ENCODE data around the gene TMEM184C. TPM values are rescaled to one million over a fixed set of nuclear protein-coding genes. Genes with fewer than 3 reads are reported as not detected.

The TMEM184C gene
- total RNA-seq, 4 donors from 2014 or later, result 15.4 to 22.1 (median 16.6) TPM

DNA sequence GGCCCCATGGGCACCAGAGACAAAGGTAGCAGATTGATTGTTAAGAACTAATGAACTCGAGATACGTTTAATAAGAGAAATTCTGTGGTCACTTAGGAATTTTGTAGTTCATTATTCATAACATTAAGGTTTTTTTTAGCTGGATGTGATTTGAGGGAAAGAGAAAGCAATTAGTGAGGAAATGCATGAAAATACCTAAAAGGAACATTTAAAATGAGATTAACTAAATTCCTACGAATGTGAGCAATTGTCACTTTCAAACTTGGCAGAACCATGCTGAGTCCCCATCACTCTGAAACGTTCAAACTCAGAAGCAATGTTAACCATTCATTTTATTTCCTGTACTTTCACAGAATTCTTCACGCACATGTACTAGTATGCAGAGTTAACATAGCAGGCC lies 60.9 kb downstream of the TMEM184C start:
- Histone ChIP-seq H3K9me3 (no peaks in the 10 kb centered on the region), H3K27ac (replicated peaks in 1 of 4) (no peak overlapping the region), H3K4me1 (peaks cover 3 to 19% (median 13%) of the 10 kb centered on the region in 4 donors), H3K27me3 (no peaks in the 10 kb centered on the region), H3K4me3 (no peak overlapping the region), H3K36me3 (peaks cover 0 to 17% (median 6%) of the 10 kb centered on the region in 4 donors)
- no peak for DNase-seq (ENCODE audit: extremely low spot score)
- 73% methylated on average over 5 of the region's 5 CpGs for WGBS
- intact Hi-C loops (cut with DNase I), result no loop called here
- TF ChIP-seq, protein P1, sequence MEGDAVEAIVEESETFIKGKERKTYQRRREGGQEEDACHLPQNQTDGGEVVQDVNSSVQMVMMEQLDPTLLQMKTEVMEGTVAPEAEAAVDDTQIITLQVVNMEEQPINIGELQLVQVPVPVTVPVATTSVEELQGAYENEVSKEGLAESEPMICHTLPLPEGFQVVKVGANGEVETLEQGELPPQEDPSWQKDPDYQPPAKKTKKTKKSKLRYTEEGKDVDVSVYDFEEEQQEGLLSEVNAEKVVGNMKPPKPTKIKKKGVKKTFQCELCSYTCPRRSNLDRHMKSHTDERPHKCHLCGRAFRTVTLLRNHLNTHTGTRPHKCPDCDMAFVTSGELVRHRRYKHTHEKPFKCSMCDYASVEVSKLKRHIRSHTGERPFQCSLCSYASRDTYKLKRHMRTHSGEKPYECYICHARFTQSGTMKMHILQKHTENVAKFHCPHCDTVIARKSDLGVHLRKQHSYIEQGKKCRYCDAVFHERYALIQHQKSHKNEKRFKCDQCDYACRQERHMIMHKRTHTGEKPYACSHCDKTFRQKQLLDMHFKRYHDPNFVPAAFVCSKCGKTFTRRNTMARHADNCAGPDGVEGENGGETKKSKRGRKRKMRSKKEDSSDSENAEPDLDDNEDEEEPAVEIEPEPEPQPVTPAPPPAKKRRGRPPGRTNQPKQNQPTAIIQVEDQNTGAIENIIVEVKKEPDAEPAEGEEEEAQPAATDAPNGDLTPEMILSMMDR (IDR thresholded peaks at IDR 0.05), result no peak
- TF ChIP-seq POLR2A (IDR thresholded peaks at IDR 0.05; ENCODE audit: low read depth), result no peak
- TF ChIP-seq POLR2AphosphoS5 (IDR thresholded peaks at IDR 0.05), result no peak
- TF ChIP-seq EP300 (IDR thresholded peaks at IDR 0.05), result no peak

DNA sequence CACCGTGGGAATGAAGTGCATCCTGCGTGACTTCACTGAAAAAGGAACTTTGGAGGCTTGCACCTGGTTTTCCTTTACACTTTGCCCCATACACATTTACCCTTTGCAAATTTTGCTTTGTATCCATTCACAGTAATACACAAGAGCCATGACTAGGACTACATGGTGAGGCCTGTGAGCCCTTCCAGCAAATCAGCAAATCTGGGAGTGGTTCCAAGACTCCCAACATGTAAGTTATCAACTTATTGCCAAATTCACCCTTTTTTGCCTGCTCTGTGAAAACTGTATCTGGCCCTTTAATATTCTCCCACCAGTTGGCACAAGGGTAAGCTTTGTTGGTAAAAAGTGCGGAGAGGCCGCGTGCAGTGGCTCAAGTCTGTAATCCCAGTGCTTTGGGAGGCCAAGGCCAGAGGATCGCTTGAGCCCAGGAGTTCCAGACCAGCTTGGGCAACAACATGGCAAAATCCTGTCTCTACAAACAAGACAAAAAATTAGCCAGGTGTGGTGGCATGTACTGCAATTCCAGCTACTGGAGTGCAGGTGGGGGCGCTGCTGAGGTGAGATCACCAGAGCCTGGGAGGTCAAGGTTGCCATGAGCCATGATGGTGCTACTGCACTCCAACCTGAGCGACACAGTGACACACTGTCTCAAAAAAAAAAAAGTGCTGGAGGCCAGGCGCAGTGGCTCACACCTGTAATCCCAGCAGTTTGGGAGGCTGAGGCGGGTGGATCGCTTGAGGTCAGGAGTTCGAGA lies 61.8 kb downstream of the TMEM184C start:
- Histone ChIP-seq H3K27ac (replicated peaks in 1 of 4) (no peak overlapping the region), H3K4me3 (no peak overlapping the region), H3K9me3 (no peaks in the 10 kb centered on the region), H3K4me1 (peaks cover 3 to 19% (median 14%) of the 10 kb centered on the region in 4 donors), H3K36me3 (peaks cover 0 to 17% (median 6%) of the 10 kb centered on the region in 4 donors), H3K27me3 (no peaks in the 10 kb centered on the region)
- no peak for DNase-seq (ENCODE audit: extremely low spot score)
- 97% methylated on average over 12 of the region's 12 CpGs for WGBS
- TF ChIP-seq, protein P1 (IDR thresholded peaks at IDR 0.05), result no peak
- no peak for TF ChIP-seq POLR2A (IDR thresholded peaks at IDR 0.05; ENCODE audit: low read depth)
- intact Hi-C loops (cut with DNase I), result no loop called here

DNA sequence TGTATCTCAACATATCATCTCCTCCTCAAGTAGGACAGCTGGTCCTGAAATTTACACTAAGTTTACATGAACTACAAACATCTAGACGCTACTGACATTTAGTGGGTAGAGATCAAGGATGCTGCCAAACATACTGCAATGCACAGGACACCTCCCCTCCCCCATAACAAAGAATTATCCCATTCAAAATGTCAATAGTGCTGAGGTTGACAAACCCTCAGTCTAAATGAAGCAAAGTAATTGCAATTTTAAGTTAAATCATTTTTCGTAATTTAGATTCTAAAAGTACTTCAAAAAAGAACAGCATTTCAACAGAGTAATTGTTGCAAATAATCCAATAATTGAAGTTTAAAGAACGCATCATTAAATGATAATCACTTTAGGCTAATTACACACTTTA lies 65.6 kb downstream of the TMEM184C start:
- H3K27me3 ChIP-seq, result no peaks in the 10 kb centered on the region
- no peaks in the 10 kb centered on the region for H3K9me3 ChIP-seq
- TF ChIP-seq, protein P1 (IDR thresholded peaks at IDR 0.05), result no peak
- no peak for TF ChIP-seq POLR2AphosphoS5 (IDR thresholded peaks at IDR 0.05)
- TF ChIP-seq EP300 (IDR thresholded peaks at IDR 0.05), result no peak
- TF ChIP-seq POLR2A (IDR thresholded peaks at IDR 0.05; ENCODE audit: low read depth), result no peak
- H3K4me1 ChIP-seq, result peaks cover 3 to 25% (median 19%) of the 10 kb centered on the region in 4 donors
- peak overlapping the region in 3 of 4 donors; percentile 87 to 91 (median 88) for H3K27ac ChIP-seq (replicated peaks in 1 of 4)
- no peak for DNase-seq (ENCODE audit: extremely low spot score)
- intact Hi-C loops (cut with DNase I), result no loop called here
- peaks cover 0 to 17% (median 6%) of the 10 kb centered on the region in 4 donors for H3K36me3 ChIP-seq
- peak overlapping the region; percentile 76 to 82 (median 80) for H3K4me3 ChIP-seq
- WGBS, result 55% methylated on average over 3 of the region's 3 CpGs

DNA sequence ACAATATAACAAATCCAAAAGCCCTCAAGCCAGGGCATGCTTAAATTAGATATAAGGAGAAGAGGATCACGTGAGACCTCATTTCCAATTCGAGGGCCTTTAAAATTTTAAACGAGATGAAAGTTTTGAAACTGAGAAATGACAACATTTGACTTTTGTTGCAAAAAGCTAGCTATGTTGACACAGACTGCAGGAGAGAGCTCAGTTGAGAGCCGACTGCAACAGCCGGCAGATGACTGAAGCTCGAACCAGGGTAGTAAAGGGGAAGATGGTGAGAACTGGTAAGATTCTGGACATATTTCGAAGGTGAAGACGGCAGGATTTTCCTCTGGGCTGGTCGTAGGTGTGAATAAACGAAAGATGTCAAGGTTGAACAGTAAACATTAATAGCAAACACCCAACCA lies 66.0 kb downstream of the TMEM184C start:
- Histone ChIP-seq H3K27me3 (no peaks in the 10 kb centered on the region), H3K4me1 (peaks cover 3 to 25% (median 19%) of the 10 kb centered on the region in 4 donors), H3K27ac (replicated peaks in 1 of 4) (peak overlapping the region; percentile 87 to 91 (median 88)), H3K9me3 (no peaks in the 10 kb centered on the region), H3K36me3 (peaks cover 0 to 17% (median 6%) of the 10 kb centered on the region in 4 donors), H3K4me3 (peak overlapping the region; percentile 76 to 82 (median 80))
- no peak for DNase-seq (ENCODE audit: extremely low spot score)
- peak; percentile 47 to 59 for TF ChIP-seq POLR2AphosphoS5 (IDR thresholded peaks at IDR 0.05)
- TF ChIP-seq EP300 (IDR thresholded peaks at IDR 0.05), result no peak
- WGBS, result 3% methylated on average over 10 of the region's 10 CpGs
- intact Hi-C loops (cut with DNase I), result no loop called here

Measured in esophagus muscularis mucosa (tissue), 4 donors.